GM12874 (cell line): ENCODE measurements around the gene SLCO4A1.

Source experiments
- TF ChIP-seq, protein P1 (sequence below): IDR thresholded peaks from 2 replicates; pipeline ENCODE4 v1.5.1; 2011; ENCODE audit warnings: low read depth, mild to moderate bottlenecking, control low read depth, low read length, moderate library complexity; ENCODE audit not compliant: insufficient read depth

SLCO4A1 gene

GRCh38 chr20:62607366-62608217 is 34.7 kb upstream of the SLCO4A1 start:
- TF ChIP-seq, protein P1, sequence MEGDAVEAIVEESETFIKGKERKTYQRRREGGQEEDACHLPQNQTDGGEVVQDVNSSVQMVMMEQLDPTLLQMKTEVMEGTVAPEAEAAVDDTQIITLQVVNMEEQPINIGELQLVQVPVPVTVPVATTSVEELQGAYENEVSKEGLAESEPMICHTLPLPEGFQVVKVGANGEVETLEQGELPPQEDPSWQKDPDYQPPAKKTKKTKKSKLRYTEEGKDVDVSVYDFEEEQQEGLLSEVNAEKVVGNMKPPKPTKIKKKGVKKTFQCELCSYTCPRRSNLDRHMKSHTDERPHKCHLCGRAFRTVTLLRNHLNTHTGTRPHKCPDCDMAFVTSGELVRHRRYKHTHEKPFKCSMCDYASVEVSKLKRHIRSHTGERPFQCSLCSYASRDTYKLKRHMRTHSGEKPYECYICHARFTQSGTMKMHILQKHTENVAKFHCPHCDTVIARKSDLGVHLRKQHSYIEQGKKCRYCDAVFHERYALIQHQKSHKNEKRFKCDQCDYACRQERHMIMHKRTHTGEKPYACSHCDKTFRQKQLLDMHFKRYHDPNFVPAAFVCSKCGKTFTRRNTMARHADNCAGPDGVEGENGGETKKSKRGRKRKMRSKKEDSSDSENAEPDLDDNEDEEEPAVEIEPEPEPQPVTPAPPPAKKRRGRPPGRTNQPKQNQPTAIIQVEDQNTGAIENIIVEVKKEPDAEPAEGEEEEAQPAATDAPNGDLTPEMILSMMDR = no peak

- TF ChIP-seq, protein P1 = no peak
Observed at GRCh38 chr20:62608218-62608565, 34.1 kb upstream of the SLCO4A1 start.

GRCh38 chr20:62609279-62609720 is 33.0 kb upstream of the SLCO4A1 start:
- TF ChIP-seq, protein P1 = no peak

DNA sequence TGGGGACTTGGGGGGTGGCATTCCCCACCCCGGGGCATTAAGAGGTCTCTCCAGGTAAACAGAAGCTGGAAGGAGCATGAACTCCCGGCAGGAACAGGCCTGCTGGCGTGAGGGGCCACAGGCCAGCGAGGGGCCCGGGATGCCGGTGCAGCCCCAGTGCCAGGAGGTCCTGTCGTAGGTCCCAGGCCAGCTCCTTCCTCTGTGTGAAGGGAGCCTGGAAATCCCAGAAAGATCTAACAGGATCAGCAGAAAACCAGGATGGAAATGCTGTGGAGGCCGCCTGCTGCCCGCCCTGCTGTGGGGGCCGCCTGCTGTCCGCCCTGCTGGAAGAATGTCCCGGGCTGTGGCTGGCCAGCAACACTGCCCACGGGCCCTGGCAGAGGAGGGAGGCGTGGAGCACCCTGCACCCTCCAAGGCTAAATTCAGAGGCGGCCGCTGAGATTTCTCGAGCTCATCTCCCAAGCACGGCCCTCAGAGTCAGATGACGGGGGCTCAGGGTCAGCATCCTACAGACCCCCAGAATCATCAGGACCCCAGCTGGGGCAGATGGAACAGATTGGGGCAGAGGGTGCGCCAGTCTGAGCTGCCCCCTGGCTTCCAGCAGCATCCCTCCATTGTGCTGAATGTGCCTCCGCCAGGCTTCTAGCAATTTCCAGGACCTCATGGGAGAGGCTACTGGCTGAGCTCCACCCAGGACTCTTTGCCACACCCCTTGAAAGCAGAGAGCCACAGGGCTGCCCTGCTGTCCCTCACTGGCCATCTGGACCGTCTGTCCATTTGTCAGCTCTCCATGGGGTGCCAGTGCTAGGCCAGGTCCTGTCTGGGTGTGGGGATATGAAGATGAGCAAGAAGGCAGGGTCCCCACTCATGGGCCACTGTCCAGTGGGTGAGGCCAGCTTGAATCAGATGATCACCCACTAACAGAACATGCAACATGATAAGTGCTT is 32.2 kb upstream of the SLCO4A1 start:
- TF ChIP-seq, protein P1 = no peak

DNA sequence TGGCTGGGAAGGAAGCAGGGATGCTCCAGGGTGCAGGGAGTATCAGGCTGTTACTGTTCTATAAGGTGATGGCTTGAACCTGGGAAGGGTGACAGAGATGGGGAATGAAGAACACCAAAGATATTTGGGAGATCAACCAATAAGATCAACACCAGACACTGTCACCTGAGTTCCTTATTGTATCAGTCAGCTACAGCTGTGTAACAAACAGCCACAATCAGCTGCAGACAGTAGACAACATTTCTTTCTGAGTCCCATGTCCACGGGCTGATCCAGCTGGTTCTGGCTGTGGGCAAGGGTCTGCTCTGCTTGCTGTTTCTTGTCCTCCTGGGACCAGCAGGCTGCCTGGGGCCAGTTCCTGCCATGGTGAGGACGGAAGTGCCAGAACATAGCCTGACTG is 31.3 kb upstream of the SLCO4A1 start:
- TF ChIP-seq, protein P1 = no peak

DNA sequence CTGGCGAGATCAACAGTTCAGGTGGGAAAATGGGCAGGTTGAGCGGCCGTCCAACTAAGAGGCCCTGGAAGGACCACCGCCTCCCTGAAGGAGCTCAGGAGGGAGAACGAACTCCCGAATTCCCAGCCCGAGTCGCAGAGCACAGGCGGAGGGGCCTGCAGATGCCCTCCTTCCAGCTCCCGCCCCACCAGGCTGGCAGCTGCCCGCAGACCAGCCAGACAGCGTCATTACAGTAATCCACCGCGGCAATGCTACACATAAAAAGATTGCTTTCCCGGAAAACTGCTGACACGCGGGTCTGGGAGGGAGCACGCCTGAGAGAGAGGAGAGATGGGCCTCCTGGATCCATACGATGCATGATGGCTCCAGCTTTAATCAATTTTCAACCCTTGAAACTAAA is 30.5 kb upstream of the SLCO4A1 start:
- TF ChIP-seq, protein P1 = no peak

DNA sequence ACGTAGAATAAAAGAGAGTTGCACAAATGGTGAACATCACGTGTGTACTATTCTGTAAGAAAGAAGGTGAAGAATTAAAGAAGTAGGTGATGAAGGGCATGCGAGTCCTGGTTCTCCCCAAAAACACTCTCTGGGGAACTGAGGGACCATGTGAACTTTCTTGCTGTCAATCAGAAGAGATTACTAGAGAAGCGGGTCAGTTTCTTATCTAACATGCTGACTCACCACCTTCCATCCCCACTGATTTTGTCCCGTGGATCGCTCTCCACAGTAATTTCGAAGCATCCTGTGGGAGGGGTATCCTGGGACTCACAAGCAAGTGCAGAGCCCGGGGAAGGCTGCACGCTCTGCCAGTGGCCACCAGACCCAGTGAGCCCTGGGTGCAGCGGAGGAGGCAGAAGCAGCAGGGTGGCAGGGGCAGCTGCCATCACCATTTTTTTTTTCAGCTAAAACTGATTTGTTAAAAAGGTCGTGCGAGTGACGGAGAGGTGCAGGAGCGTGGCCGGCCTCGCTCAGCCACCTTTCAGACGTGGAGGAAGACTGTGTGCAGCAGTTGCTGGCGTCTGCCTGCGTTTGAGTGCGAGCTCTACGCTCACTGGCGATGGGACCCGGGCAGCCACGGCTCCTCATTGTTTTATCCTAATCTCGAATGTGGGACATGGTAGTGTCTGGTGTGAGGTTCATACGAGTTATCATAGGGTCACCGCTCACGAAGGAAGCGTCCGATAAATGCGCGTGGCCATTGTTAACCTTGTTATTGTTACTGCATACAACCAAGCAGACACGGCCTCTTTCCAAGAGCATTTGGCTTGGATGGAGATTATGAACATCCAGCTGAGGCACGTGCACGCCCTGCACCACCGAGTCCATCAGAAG is 28.0 kb upstream of the SLCO4A1 start:
- TF ChIP-seq, protein P1 = no peak
